Fibroblast of lung (primary cell): ENCODE data around the gene GABRR2. TPM values are rescaled to one million over a fixed set of nuclear protein-coding genes. Genes with fewer than 3 reads are reported as not detected.
"Not testable (repeated sequence)": the region's sequence is repeated elsewhere in the genome, so short reads cannot be mapped to it uniquely, and the experiment has no call there.

Source experiments
- DNase-seq, 2 donors: peaks; one replicate each; pipeline versions ENCODE4 v3.0.0 to v3.0.0-alpha.2; 2010; ENCODE audit warnings: low read depth in 2 of 2
- H2AFZ ChIP-seq: 2 replicates; pipeline ENCODE4 v1.5.1; 2012; ENCODE audit warnings: low read length, control low read depth, inconsistent platforms
- H3K27ac ChIP-seq: 2 replicates; pipeline ENCODE4 v1.5.1; 2011; ENCODE audit warnings: low read length, control low read depth; ENCODE audit not compliant: insufficient read depth
- H3K27me3 ChIP-seq: 2 replicates; pipeline ENCODE4 v1.5.1; 2011; ENCODE audit warnings: mild to moderate bottlenecking, low read length; ENCODE audit not compliant: control insufficient read depth, insufficient read depth
- H3K36me3 ChIP-seq: 2 replicates; pipeline ENCODE4 v1.5.1; 2011; ENCODE audit warnings: low read length; ENCODE audit not compliant: control insufficient read depth, insufficient read depth
- H3K4me1 ChIP-seq: 2 replicates; pipeline ENCODE4 v1.5.1; 2011; ENCODE audit warnings: low read length; ENCODE audit not compliant: control insufficient read depth, insufficient read depth; ENCODE audit errors: extremely low read depth
- H3K4me2 ChIP-seq: 2 replicates; pipeline ENCODE4 v1.5.1; 2011; ENCODE audit warnings: low read length, control low read depth; ENCODE audit not compliant: insufficient read depth; ENCODE audit errors: extremely low read depth
- H3K4me3 ChIP-seq, 4 experiments: fragments of 200-600 bp in 1 of 4; sonication (generic) in 1 of 4; replicated peaks in 1 of 4; 2 replicates each; pipeline ENCODE4 v1.5.1; 2011 to 2016; ENCODE audit warnings: low read length in 4 of 4, low read depth in 3 of 4, mild to moderate bottlenecking in 3 of 4, control low read depth in 2 of 4, inconsistent platforms in 1 of 4, mixed read lengths in 1 of 4; ENCODE audit not compliant: insufficient read depth in 1 of 4; ENCODE audit errors: control extremely low read depth in 1 of 4
- H3K79me2 ChIP-seq: 2 replicates; pipeline ENCODE4 v1.5.1; 2012; ENCODE audit warnings: mild to moderate bottlenecking, low read length, inconsistent platforms; ENCODE audit not compliant: control insufficient read depth, insufficient read depth
- H3K9ac ChIP-seq: 2 replicates; pipeline ENCODE4 v1.5.1; 2011; ENCODE audit warnings: mild to moderate bottlenecking, low read length, control low read depth; ENCODE audit not compliant: insufficient read depth
- H3K9me3 ChIP-seq: 2 replicates; pipeline ENCODE4 v1.5.1; 2012; ENCODE audit warnings: low read depth, low read length; ENCODE audit not compliant: control insufficient read depth, insufficient read depth
- H4K20me1 ChIP-seq: 2 replicates; pipeline ENCODE4 v1.5.1; 2011; ENCODE audit warnings: low read length; ENCODE audit not compliant: control insufficient read depth, insufficient read depth; ENCODE audit errors: extremely low read depth
- EZH2 ChIP-seq: IDR thresholded peaks from 2 replicates; pipeline ENCODE4 v1.5.1; 2012; ENCODE audit warnings: low read length, control low read depth, mild to moderate bottlenecking; ENCODE audit errors: missing control alignments
- polyA plus RNA-seq, 2 donors: library from polyadenylated mRNA; depleted of rRNA in 1 of 2; stranded (reverse) in 1 of 2; unstranded in 1 of 2; fragments of >200 nt; gene quantifications; 2 replicates each; pipeline ENCODE4 v1.2.1, GENCODE V29; 2011 to 2012; ENCODE audit warnings: missing spikeins in 1 of 2
- total RNA-seq: library from RNA; depleted of rRNA; stranded (reverse); fragments of >200 nt; gene quantifications from 2 replicates; pipeline ENCODE4 v1.2.1, GENCODE V29; 2014
- TF ChIP-seq, protein P1 (sequence below), 2 donors: IDR thresholded peaks in 1 of 2; conservative IDR thresholded peaks in 1 of 2; 1 replicate in 1 of 2; 2 replicates in 1 of 2; pipeline ENCODE4 v1.5.1; 2011 to 2012; ENCODE audit warnings: low read length in 2 of 2, control low read depth in 1 of 2, inconsistent platforms in 1 of 2, low read depth in 1 of 2, mild to moderate bottlenecking in 1 of 2

The GABRR2 gene
- total and polyA plus RNA-seq, 2 donors (not counting 1 experiment from before 2014, with no cell fraction given), result 0.05 to 0.17 TPM

DNA sequence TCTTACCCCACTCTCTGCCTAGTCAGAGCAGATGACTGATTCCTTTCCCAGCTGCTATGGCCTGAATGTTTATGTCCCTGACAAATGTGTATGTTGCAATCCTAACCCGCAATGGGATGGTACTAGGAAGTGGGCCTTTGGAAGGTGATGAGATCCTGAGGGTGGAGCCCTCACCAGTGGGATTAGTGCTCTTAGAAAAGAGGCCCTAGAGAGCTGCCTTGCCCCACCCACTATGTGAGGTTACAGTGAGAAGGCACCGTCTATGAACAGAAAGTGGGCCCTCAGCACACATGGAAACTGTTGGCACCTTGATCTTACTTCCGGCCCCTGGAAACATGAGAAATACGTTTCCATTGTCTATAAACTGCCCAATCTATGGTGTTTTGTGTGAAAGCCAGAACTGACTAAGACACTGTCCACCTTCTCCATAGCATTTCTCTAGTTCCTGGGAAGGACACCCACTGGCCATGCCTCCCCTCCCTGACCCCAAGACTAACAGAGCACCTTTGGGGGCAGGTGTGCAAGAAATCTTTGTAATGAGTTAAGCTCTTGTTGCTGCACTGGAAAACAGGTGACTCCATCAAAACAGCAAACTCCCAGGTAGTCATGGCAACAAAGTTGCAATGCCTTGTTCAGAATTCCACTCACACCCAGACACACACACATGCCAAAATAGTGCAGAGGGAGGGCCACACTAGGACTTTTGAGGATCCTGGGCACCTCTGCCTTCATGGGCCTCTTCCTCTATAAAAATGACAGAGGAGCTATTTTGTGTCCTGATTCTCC lies 16.2 kb downstream of the GABRR2 start:
- Histone ChIP-seq H3K79me2 (no peaks in the 10 kb centered on the region), H3K9me3 (no peaks in the 10 kb centered on the region), H3K27ac (no peak overlapping the region), H3K9ac (no peak overlapping the region), H3K4me2 (peak overlapping the region; percentile 44), H3K4me1 (peaks cover 9% of the 10 kb centered on the region), H3K4me3 (no peak overlapping the region), H4K20me1 (no peaks in the 10 kb centered on the region), H2AFZ (no peak overlapping the region), H3K27me3 (peaks cover 7% of the 10 kb centered on the region), H3K36me3 (no peaks in the 10 kb centered on the region)
- peak; percentile 68 to 92 for DNase-seq
- no peak for TF ChIP-seq EZH2
- TF ChIP-seq, protein P1, sequence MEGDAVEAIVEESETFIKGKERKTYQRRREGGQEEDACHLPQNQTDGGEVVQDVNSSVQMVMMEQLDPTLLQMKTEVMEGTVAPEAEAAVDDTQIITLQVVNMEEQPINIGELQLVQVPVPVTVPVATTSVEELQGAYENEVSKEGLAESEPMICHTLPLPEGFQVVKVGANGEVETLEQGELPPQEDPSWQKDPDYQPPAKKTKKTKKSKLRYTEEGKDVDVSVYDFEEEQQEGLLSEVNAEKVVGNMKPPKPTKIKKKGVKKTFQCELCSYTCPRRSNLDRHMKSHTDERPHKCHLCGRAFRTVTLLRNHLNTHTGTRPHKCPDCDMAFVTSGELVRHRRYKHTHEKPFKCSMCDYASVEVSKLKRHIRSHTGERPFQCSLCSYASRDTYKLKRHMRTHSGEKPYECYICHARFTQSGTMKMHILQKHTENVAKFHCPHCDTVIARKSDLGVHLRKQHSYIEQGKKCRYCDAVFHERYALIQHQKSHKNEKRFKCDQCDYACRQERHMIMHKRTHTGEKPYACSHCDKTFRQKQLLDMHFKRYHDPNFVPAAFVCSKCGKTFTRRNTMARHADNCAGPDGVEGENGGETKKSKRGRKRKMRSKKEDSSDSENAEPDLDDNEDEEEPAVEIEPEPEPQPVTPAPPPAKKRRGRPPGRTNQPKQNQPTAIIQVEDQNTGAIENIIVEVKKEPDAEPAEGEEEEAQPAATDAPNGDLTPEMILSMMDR (conservative IDR thresholded peaks at IDR 0.05 in 1 of 2, IDR thresholded peaks at IDR 0.05 in 1 of 2; ENCODE audit: low read depth in 1 of 2, low read length in 2 of 2), result no peak

DNA sequence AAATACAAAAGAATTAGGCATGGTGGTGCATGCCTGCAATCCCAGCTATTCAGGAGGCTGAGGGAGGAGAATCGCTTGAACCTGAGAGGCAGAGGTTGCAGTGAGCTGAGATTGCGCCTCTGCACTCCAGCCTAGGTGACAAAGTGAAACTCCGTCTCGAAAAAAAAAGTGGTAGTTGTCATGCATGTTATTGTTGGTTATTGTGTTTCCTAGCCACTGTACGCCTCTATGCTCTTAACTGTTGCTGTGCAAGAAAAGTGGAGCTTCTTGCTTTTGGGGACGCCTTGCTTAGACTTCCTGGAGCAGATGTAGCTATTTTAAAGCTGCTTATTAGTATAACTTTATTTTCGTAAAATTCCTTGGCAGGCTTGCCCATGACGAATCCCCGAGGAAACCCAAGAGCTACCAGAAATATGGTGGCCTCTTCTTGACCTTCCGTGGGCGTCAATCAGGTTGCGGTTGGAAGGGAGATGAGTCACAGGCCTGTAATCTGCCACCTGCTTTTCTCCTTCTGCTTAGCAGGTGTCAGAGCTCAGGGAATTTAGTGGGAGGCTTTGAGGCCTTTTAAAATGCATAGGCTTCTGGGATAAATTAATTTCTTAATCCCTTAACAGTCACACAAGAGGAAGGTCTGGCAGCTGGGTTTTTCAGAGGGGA lies 17.3 kb downstream of the GABRR2 start:
- Histone ChIP-seq H4K20me1 (no peaks in the 10 kb centered on the region), H3K9ac (no peak overlapping the region), H3K4me1 (peaks cover 9% of the 10 kb centered on the region), H3K4me2 (peak overlapping the region; percentile 52), H3K27ac (no peak overlapping the region), H3K79me2 (no peaks in the 10 kb centered on the region), H3K27me3 (peaks cover 7% of the 10 kb centered on the region), H3K36me3 (no peaks in the 10 kb centered on the region), H3K4me3 (no peak overlapping the region), H2AFZ (no peak overlapping the region), H3K9me3 (no peaks in the 10 kb centered on the region)
- no peak for TF ChIP-seq EZH2
- TF ChIP-seq, protein P1 (conservative IDR thresholded peaks at IDR 0.05 in 1 of 2, IDR thresholded peaks at IDR 0.05 in 1 of 2; ENCODE audit: low read depth in 1 of 2, low read length in 2 of 2), result no peak
- peak; percentile 98 to 99 for DNase-seq

DNA sequence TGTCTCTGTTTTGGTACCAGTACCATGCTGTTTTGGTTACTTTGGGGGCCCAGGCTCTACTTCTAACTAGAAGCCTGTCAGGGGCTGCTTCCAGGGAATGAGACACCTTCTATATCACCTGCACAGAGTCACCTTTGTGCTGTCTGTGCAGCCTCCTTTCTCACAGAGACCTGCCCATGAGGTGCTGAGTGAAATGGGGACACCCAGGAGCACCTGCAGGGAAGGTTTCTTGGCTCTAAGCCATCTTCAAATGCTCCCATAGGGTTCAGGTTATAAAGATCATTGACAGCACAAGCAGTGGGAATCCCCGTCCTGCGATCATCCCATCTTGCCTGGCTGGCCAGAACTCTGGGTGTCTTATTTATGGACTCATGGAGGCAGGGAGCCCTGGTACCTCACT lies 19.1 kb downstream of the GABRR2 start:
- Histone ChIP-seq H3K4me3 (no peak overlapping the region), H3K4me1 (peaks cover 9% of the 10 kb centered on the region), H3K27me3 (peaks cover 7% of the 10 kb centered on the region), H3K36me3 (no peaks in the 10 kb centered on the region), H3K9ac (no peak overlapping the region), H3K27ac (no peak overlapping the region), H4K20me1 (no peaks in the 10 kb centered on the region), H3K9me3 (no peaks in the 10 kb centered on the region), H3K4me2 (no peak overlapping the region), H3K79me2 (no peaks in the 10 kb centered on the region), H2AFZ (no peak overlapping the region)
- no peak for DNase-seq
- TF ChIP-seq, protein P1 (conservative IDR thresholded peaks at IDR 0.05 in 1 of 2, IDR thresholded peaks at IDR 0.05 in 1 of 2; ENCODE audit: low read depth in 1 of 2, low read length in 2 of 2), result no peak
- TF ChIP-seq EZH2, result no peak

DNA sequence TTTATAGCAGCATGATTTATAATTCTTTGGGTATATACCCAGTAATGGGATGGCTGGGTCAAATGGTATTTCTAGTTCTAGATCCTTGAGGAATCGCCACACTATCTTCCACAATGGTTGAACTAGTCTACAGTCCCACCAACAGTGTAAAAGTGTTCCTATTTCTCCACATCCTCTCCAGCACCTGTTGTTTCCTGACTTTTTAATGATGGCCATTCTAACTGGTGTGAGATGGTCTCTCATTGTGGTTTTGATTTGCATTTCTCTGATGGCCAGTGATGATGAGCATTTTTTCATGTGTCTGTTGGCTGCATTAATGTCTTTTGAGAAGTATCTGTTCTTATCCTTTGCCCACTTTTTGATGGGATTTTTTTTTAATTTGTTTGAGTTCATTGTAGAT lies 20.0 kb downstream of the GABRR2 start:
- H3K36me3 ChIP-seq, H3K4me3 ChIP-seq, H3K27me3 ChIP-seq, H3K9ac ChIP-seq, H3K9me3 ChIP-seq, H3K4me1 ChIP-seq, H3K27ac ChIP-seq, DNase-seq, H2AFZ ChIP-seq, H4K20me1 ChIP-seq, H3K4me2 ChIP-seq, H3K79me2 ChIP-seq: not testable (repeated sequence)
